ENCODE measurements around the gene TSPAN10. TPM values are rescaled to one million over a fixed set of nuclear protein-coding genes. Genes with fewer than 3 reads are reported as not detected.

The TSPAN10 gene
- total RNA-seq: under 1 TPM; 0.19 to 0.26 TPM

GRCh38 chr17:81636505-81637288 is at the start of gene TSPAN10, which contains the start of gene NPLOC4:
TSPAN10 (plus strand) TSS chr17:81637196; CDS start chr17:81642413, 5,217 bp downstream.
NPLOC4 (minus strand) TSS chr17:81637112; CDS start chr17:81636930, 182 bp downstream.
- Mint-ChIP-seq H3K4me1 (peaks cover 17% of the 10 kb centered on the region), H3K9me3 (no peaks in the 10 kb centered on the region), H3K27me3 (no peaks in the 10 kb centered on the region), H3K36me3 (peaks cover 8% of the 10 kb centered on the region), H3K4me3 (peak within 1 kb of the TSS; percentile 95), H3K27ac (peak within 1 kb of the TSS; percentile 87)
- DNase-seq: peak; percentile 88

- H3K27me3 Mint-ChIP-seq: no peaks in the 10 kb centered on the region
- H3K4me3 Mint-ChIP-seq: no peak overlapping the region
- H3K27ac Mint-ChIP-seq: no peak overlapping the region
- no peaks in the 10 kb centered on the region for H3K4me1 Mint-ChIP-seq
- no peak for DNase-seq
- no peaks in the 10 kb centered on the region for H3K9me3 Mint-ChIP-seq
- peaks cover 23% of the 10 kb centered on the region for H3K36me3 Mint-ChIP-seq
Observed at GRCh38 chr17:81589612-81590011, 47.4 kb upstream of the TSPAN10 start.

DNA sequence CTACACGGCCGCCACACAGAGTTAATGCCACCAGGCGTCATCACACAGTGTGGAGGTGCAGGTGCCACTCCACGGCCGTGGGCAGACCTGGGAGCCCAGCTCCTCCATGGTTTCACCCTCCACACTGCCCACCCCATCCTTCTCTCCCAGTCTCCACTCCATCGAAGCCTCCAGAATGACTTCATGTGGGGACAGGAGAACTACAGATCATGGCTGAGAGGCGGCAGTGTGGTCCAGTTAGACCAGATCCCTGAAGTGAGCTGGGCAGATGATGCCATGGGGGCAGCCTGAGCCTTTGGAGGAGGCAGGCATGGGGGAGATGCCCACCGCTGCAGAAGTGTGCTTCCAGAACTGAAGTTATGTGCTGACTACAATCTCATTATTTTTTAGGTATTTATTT is 46.9 kb upstream of the TSPAN10 start:
- no peaks in the 10 kb centered on the region for H3K9me3 Mint-ChIP-seq
- no peaks in the 10 kb centered on the region for H3K4me1 Mint-ChIP-seq
- no peak for DNase-seq
- no peak overlapping the region for H3K4me3 Mint-ChIP-seq
- H3K27ac Mint-ChIP-seq: no peak overlapping the region
- H3K27me3 Mint-ChIP-seq: no peaks in the 10 kb centered on the region
- peaks cover 23% of the 10 kb centered on the region for H3K36me3 Mint-ChIP-seq

DNA sequence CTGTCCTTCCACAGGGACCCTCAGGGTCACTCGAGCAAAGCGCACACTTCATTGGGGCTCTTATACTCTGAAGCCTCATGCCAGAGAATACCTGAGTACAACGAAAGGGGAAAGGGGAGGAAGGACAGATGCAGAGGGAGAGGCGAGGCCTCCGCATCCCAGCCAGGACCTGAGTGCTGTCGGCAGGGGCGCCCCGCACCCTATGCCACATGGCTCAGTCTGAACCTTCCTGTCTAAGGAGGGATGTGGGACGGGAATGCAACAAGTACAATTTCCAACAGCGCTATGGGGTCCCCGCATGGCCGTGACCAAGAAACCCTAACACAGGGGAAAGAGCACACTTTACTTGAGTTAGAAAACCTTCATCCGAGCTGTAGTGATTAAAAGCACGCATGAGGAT is 45.0 kb upstream of the TSPAN10 start:
- Mint-ChIP-seq H3K4me3 (no peak overlapping the region), H3K27me3 (no peaks in the 10 kb centered on the region), H3K27ac (no peak overlapping the region), H3K4me1 (no peaks in the 10 kb centered on the region), H3K36me3 (peaks cover 15% of the 10 kb centered on the region), H3K9me3 (no peaks in the 10 kb centered on the region)
- DNase-seq: no peak

- Mint-ChIP-seq H3K4me1 (peaks cover 2% of the 10 kb centered on the region), H3K4me3 (no peak overlapping the region)
Observed at GRCh38 chr17:81593105-81593871, 43.7 kb upstream of the TSPAN10 start.

DNA sequence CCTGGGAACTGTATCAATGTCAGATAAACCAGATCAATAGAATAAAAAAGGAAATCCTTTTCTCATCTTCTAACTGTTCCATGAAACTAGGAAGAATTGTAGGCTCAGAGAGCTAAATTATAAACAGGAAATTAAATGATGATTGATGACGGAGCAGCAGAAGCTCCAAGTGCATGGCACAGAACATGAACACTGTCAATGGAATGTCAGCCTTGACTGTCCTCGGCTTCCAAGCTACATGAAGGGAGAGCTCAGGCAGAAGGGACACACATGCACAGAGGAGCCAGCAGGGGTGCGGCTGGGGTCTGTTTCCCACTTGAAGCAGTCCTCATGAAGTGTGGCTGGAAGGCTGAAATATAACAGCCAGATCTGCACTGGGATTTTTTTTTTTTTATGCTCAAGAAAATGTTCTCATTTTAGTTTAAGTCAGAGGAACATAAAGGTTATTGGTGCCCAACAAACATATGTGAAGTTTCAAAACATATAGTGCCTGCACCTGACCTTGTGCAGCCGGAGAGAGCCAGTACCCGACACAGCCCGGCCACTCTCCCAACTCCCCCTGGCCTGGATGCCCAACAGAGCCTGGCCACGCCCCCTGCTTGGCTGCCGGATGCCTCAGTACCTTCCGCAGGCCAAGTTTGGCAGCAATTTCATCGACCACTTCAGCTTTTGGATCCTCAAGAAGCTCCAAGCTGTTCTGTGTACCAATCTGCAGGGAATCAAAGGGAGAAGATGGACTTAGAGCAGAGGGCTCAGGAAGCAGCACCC is 37.1 kb upstream of the TSPAN10 start:
- Mint-ChIP-seq H3K27ac (no peak overlapping the region), H3K4me1 (peaks cover 5% of the 10 kb centered on the region), H3K9me3 (no peaks in the 10 kb centered on the region), H3K36me3 (peaks cover 16% of the 10 kb centered on the region), H3K4me3 (no peak overlapping the region), H3K27me3 (no peaks in the 10 kb centered on the region)
- no peak for DNase-seq

More at GRCh38 chr17:81593105-81593871, 43.7 kb upstream of the TSPAN10 start:
- DNase-seq: no peak
- no peak overlapping the region for H3K27ac Mint-ChIP-seq
- H3K36me3 Mint-ChIP-seq: peaks cover 12% of the 10 kb centered on the region
- no peaks in the 10 kb centered on the region for H3K9me3 Mint-ChIP-seq
- H3K27me3 Mint-ChIP-seq: no peaks in the 10 kb centered on the region

- Mint-ChIP-seq H3K27me3 (no peaks in the 10 kb centered on the region), H3K9me3 (no peaks in the 10 kb centered on the region), H3K4me3 (no peak overlapping the region), H3K4me1 (peaks cover 5% of the 10 kb centered on the region), H3K27ac (no peak overlapping the region), H3K36me3 (peaks cover 20% of the 10 kb centered on the region)
- DNase-seq: peak; percentile 18
Observed at GRCh38 chr17:81601525-81602120, 35.4 kb upstream of the TSPAN10 start.

DNA sequence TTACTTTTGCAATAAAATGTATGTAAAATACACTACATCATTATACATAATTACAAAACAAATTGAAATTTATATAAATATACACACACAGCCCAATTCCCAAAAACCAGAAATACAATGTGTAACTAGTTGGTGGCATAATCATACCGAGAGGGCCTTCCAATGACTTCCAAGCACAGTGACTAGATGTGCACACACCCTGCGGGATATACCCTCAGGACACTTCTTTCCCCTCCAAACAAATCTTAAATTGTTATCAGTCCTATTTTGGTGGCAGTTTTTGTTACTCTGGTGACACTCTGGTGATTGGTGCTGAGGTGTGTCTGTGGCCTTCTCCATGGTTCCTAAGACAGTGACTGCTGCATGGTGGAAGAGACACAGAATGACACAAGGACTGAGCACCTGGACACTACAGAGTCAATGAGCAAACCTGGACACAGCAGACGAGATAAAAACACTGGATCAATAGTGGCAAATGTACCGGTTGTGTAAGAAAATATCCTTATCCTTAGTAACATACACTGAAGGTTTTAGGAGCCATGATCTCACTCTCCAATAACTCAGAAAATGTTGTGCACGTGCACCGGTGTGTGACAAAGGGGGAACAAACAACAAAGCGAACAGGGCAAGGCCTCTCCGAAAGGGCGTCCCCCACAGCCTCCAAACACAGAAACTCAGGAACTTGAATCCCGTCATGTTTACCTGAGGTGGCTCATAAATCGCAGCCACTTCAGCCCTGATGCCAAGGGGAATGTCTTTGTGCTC is 33.0 kb upstream of the TSPAN10 start:
- H3K36me3 Mint-ChIP-seq: peaks cover 20% of the 10 kb centered on the region
- no peak overlapping the region for H3K27ac Mint-ChIP-seq
- peaks cover 3% of the 10 kb centered on the region for H3K4me1 Mint-ChIP-seq
- no peak for DNase-seq
- H3K9me3 Mint-ChIP-seq: no peaks in the 10 kb centered on the region
- no peaks in the 10 kb centered on the region for H3K27me3 Mint-ChIP-seq
- H3K4me3 Mint-ChIP-seq: no peak overlapping the region

DNA sequence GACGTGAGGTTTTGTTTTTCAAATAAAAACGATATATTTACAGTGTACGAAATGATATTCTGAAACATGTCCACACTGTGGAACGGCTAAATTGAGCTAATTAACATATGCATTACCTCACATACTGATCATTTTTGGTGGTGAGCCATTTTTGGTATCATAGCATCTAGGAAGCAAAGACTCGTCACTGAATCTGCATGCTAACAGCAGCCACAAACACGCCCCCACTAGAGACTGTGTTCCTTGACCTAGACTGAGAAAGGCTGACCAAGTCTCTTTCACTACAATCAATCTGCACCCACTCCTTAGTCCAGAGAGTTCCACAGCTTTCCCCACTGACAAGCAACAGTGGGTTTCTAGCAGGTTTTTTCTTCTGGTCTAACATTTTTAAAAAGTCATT is 29.6 kb upstream of the TSPAN10 start:
- Mint-ChIP-seq H3K27me3 (no peaks in the 10 kb centered on the region), H3K4me1 (no peaks in the 10 kb centered on the region), H3K9me3 (no peaks in the 10 kb centered on the region), H3K27ac (no peak overlapping the region), H3K36me3 (peaks cover 22% of the 10 kb centered on the region), H3K4me3 (no peak overlapping the region)
- DNase-seq: no peak

- H3K9me3 Mint-ChIP-seq: no peaks in the 10 kb centered on the region
- H3K36me3 Mint-ChIP-seq: peaks cover 22% of the 10 kb centered on the region
- H3K4me1 Mint-ChIP-seq: no peaks in the 10 kb centered on the region
- DNase-seq: no peak
- H3K27ac Mint-ChIP-seq: no peak overlapping the region
- H3K4me3 Mint-ChIP-seq: no peak overlapping the region
- no peaks in the 10 kb centered on the region for H3K27me3 Mint-ChIP-seq
Observed at GRCh38 chr17:81608082-81608481, 28.9 kb upstream of the TSPAN10 start.

DNA sequence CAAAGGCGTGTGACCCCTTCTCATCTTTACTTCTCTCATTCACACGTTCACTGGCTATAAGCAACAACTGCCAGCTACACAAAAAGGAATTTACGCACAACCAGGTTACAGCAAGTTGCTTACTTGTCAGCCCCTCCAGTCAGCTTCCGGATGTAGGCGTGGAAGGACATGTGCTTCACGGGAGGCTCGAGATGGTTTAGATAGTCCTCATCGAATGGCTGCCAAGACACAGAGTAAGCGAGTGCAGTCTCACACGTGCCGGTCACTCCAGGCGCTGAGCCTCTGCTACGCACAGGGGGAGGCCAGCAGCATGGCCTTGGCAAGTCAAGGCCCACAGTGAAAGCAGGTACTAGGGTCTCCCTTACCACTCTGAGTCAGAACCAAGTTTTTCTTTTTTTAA is 28.4 kb upstream of the TSPAN10 start:
- no peak overlapping the region for H3K4me3 Mint-ChIP-seq
- no peaks in the 10 kb centered on the region for H3K9me3 Mint-ChIP-seq
- H3K4me1 Mint-ChIP-seq: no peaks in the 10 kb centered on the region
- H3K27ac Mint-ChIP-seq: no peak overlapping the region
- H3K27me3 Mint-ChIP-seq: no peaks in the 10 kb centered on the region
- H3K36me3 Mint-ChIP-seq: peaks cover 22% of the 10 kb centered on the region
- no peak for DNase-seq

GRCh38 chr17:81609541-81610311 is 27.3 kb upstream of the TSPAN10 start:
- Mint-ChIP-seq H3K36me3 (peaks cover 18% of the 10 kb centered on the region), H3K4me3 (no peak overlapping the region), H3K27ac (no peak overlapping the region), H3K27me3 (no peaks in the 10 kb centered on the region), H3K4me1 (peaks cover 5% of the 10 kb centered on the region), H3K9me3 (no peaks in the 10 kb centered on the region)
- DNase-seq: no peak

- DNase-seq: no peak
- Mint-ChIP-seq H3K36me3 (peaks cover 21% of the 10 kb centered on the region), H3K27me3 (no peaks in the 10 kb centered on the region), H3K9me3 (no peaks in the 10 kb centered on the region), H3K4me1 (peaks cover 16% of the 10 kb centered on the region), H3K27ac (no peak overlapping the region), H3K4me3 (no peak overlapping the region)
Observed at GRCh38 chr17:81612172-81612970, 24.6 kb upstream of the TSPAN10 start.

Measured in activated naive CD8-positive, alpha-beta T cell treated with anti-CD3 and anti-CD28 coated beads for 36 hours (primary cell).